ENCODE results near the gene STRIP2. TPM values are rescaled to one million over a fixed set of nuclear protein-coding genes. Genes with fewer than 3 reads are reported as not detected.

Gene STRIP2
- polyA plus RNA-seq, 1 donor (not counting 4 experiments of a cell fraction or from before 2014, with no cell fraction given) = 12.5 TPM

- DNase-seq (ENCODE audit: low read depth, low spot score) (no peak), FAIRE-seq (no peak)
- H3K79me2 ChIP-seq (ENCODE audit: control insufficient read depth, insufficient read depth, low read length) = no peaks in the 10 kb centered on the region
- no peak for TF ChIP-seq EZH2 (IDR thresholded peaks at IDR 0.05; ENCODE audit: low read length)
- TF ChIP-seq, protein P1, sequence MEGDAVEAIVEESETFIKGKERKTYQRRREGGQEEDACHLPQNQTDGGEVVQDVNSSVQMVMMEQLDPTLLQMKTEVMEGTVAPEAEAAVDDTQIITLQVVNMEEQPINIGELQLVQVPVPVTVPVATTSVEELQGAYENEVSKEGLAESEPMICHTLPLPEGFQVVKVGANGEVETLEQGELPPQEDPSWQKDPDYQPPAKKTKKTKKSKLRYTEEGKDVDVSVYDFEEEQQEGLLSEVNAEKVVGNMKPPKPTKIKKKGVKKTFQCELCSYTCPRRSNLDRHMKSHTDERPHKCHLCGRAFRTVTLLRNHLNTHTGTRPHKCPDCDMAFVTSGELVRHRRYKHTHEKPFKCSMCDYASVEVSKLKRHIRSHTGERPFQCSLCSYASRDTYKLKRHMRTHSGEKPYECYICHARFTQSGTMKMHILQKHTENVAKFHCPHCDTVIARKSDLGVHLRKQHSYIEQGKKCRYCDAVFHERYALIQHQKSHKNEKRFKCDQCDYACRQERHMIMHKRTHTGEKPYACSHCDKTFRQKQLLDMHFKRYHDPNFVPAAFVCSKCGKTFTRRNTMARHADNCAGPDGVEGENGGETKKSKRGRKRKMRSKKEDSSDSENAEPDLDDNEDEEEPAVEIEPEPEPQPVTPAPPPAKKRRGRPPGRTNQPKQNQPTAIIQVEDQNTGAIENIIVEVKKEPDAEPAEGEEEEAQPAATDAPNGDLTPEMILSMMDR (optimal IDR thresholded peaks at IDR 0.05 in 1 of 3, IDR thresholded peaks at IDR 0.05 in 1 of 3, conservative IDR thresholded peaks at IDR 0.05 in 1 of 3; ENCODE audit: extremely low read depth in 1 of 3, insufficient read depth in 2 of 3, low read length in 3 of 3) = no peak
- dilution Hi-C loops (cut with MboI; ENCODE audit: extremely low pct_ligation_motif_present, low sequenced_read_pairs) = no loop called here
- H3K9me3 ChIP-seq (ENCODE audit: control insufficient read depth, low read depth, low read length) = no peaks in the 10 kb centered on the region
- H3K27ac ChIP-seq (ENCODE audit: control insufficient read depth, insufficient read depth, low read length) = no peak overlapping the region
- peaks cover 10% of the 10 kb centered on the region for H3K4me1 ChIP-seq (ENCODE audit: control insufficient read depth, extremely low read depth, insufficient read depth, low read length)
- no peak overlapping the region for H2AFZ ChIP-seq (ENCODE audit: control insufficient read depth, low read length)
- H3K4me2 ChIP-seq (ENCODE audit: control insufficient read depth, extremely low read depth, insufficient read depth, low read depth, low read length) = no peak overlapping the region
- no peak overlapping the region for H3K9ac ChIP-seq (ENCODE audit: control insufficient read depth, extremely low read depth, insufficient read depth, low read length)
- H3K36me3 ChIP-seq (ENCODE audit: control insufficient read depth in 2 of 2, extremely low read depth in 1 of 2, insufficient read depth in 2 of 2, low read length in 2 of 2) = peaks cover 4 to 8% of the 10 kb centered on the region in 2 experiments
- no peaks in the 10 kb centered on the region for H4K20me1 ChIP-seq (ENCODE audit: control insufficient read depth, extremely low read depth, insufficient read depth, low read length)
- H3K27me3 ChIP-seq (ENCODE audit: control insufficient read depth, extremely low read depth, insufficient read depth, low read length) = no peaks in the 10 kb centered on the region
- no peaks in the 10 kb centered on the region for H3K9me1 ChIP-seq (ENCODE audit: control insufficient read depth, extremely low read depth, insufficient read depth, low read length)
- no peak overlapping the region for H3K4me3 ChIP-seq (ENCODE audit: control insufficient read depth in 2 of 3, extremely low read depth in 1 of 3, insufficient read depth in 2 of 3, low read depth in 1 of 3, low read length in 3 of 3)
Observed at GRCh38 chr7:129469930-129470329, 35.7 kb downstream of the STRIP2 start.

- dilution Hi-C loops (cut with MboI; ENCODE audit: extremely low pct_ligation_motif_present, low sequenced_read_pairs) = no loop called here
- no peak overlapping the region for H3K9ac ChIP-seq (ENCODE audit: control insufficient read depth, extremely low read depth, insufficient read depth, low read length)
- peaks cover 10% of the 10 kb centered on the region for H3K4me1 ChIP-seq (ENCODE audit: control insufficient read depth, extremely low read depth, insufficient read depth, low read length)
- no peaks in the 10 kb centered on the region for H3K9me1 ChIP-seq (ENCODE audit: control insufficient read depth, extremely low read depth, insufficient read depth, low read length)
- H3K27me3 ChIP-seq (ENCODE audit: control insufficient read depth, extremely low read depth, insufficient read depth, low read length) = no peaks in the 10 kb centered on the region
- H3K27ac ChIP-seq (ENCODE audit: control insufficient read depth, insufficient read depth, low read length) = no peak overlapping the region
- no peak overlapping the region for H3K4me3 ChIP-seq (ENCODE audit: control insufficient read depth in 2 of 3, extremely low read depth in 1 of 3, insufficient read depth in 2 of 3, low read depth in 1 of 3, low read length in 3 of 3)
- H4K20me1 ChIP-seq (ENCODE audit: control insufficient read depth, extremely low read depth, insufficient read depth, low read length) = no peaks in the 10 kb centered on the region
- FAIRE-seq (no peak), DNase-seq (ENCODE audit: low read depth, low spot score) (no peak)
- peaks cover 4 to 6% of the 10 kb centered on the region in 2 experiments for H3K36me3 ChIP-seq (ENCODE audit: control insufficient read depth in 2 of 2, extremely low read depth in 1 of 2, insufficient read depth in 2 of 2, low read length in 2 of 2)
- no peak overlapping the region for H3K4me2 ChIP-seq (ENCODE audit: control insufficient read depth, extremely low read depth, insufficient read depth, low read depth, low read length)
- TF ChIP-seq, protein P1 (optimal IDR thresholded peaks at IDR 0.05 in 1 of 3, IDR thresholded peaks at IDR 0.05 in 1 of 3, conservative IDR thresholded peaks at IDR 0.05 in 1 of 3; ENCODE audit: extremely low read depth in 1 of 3, insufficient read depth in 2 of 3, low read length in 3 of 3) = no peak
- no peak for TF ChIP-seq EZH2 (IDR thresholded peaks at IDR 0.05; ENCODE audit: low read length)
- H2AFZ ChIP-seq (ENCODE audit: control insufficient read depth, low read length) = no peak overlapping the region
- H3K9me3 ChIP-seq (ENCODE audit: control insufficient read depth, low read depth, low read length) = no peaks in the 10 kb centered on the region
- H3K79me2 ChIP-seq (ENCODE audit: control insufficient read depth, insufficient read depth, low read length) = no peaks in the 10 kb centered on the region
Observed at GRCh38 chr7:129470411-129470810, 36.2 kb downstream of the STRIP2 start.
